Measurements from ENCODE around the gene ACOXL.

The ACOXL gene

GRCh38 chr2:111037128-111037527, 304.8 kb downstream of the ACOXL start:
- Histone ChIP-seq H3K79me2 (ENCODE audit: control insufficient read depth, insufficient read depth, low read length, poor library complexity) (no peaks in the 10 kb centered on the region), H2BK12ac (ENCODE audit: low read length) (no peak overlapping the region), H4K8ac (ENCODE audit: low read depth, low read length) (no peak overlapping the region), H3K4me3 (ENCODE audit: low read depth, low read length) (no peak overlapping the region), H3K23ac (ENCODE audit: low read length) (no peak overlapping the region), H3K9me3 (ENCODE audit: insufficient read depth, low read depth, low read length) (no peaks in the 10 kb centered on the region), H3K79me1 (ENCODE audit: low read length) (peaks cover 2% of the 10 kb centered on the region), H3K18ac (ENCODE audit: low read length) (no peak overlapping the region), H3K4ac (ENCODE audit: low read depth, low read length) (no peak overlapping the region), H2BK120ac (ENCODE audit: insufficient read depth, low read length, poor library complexity) (no peak overlapping the region), H4K91ac (ENCODE audit: low read depth, low read length) (no peak overlapping the region), H3K27ac (ENCODE audit: low read depth, low read length) (no peak overlapping the region), H3K14ac (ENCODE audit: low read length) (no peak overlapping the region), H3K9ac (ENCODE audit: low read length) (no peak overlapping the region), H2AFZ (ENCODE audit: insufficient read depth, low read length, poor library complexity) (no peak overlapping the region), H2BK5ac (ENCODE audit: low read depth, low read length, poor library complexity) (no peak overlapping the region), H4K12ac (ENCODE audit: low read depth, low read length) (no peak overlapping the region), H3K27me3 (ENCODE audit: insufficient read depth, low read length) (no peaks in the 10 kb centered on the region), H3K4me2 (ENCODE audit: low read length) (no peak overlapping the region), H3K36me3 (ENCODE audit: control insufficient read depth in 1 of 2, insufficient read depth in 2 of 2, low read length in 2 of 2) (no peaks in the 10 kb centered on the region), H3K4me1 (ENCODE audit: control insufficient read depth in 1 of 2, insufficient read depth in 2 of 2, low read length in 2 of 2) (peaks cover 6% of the 10 kb centered on the region in 2 experiments), H2AK5ac (ENCODE audit: low read length) (no peak overlapping the region)
- WGBS (ENCODE audit: extremely low coverage, insufficient coverage, insufficient read length), result no CpG with 5 or more reads among the region's 3 CpGs
- DNase-seq, result no peak

GRCh38 chr2:111039628-111040383, 307.4 kb downstream of the ACOXL start:
- H3K36me3 ChIP-seq (ENCODE audit: control insufficient read depth in 1 of 2, insufficient read depth in 2 of 2, low read length in 2 of 2), result no peaks in the 10 kb centered on the region
- H3K27ac ChIP-seq (ENCODE audit: low read depth, low read length), result no peak overlapping the region
- no CpG with 5 or more reads among the region's 5 CpGs for WGBS (ENCODE audit: extremely low coverage, insufficient coverage, insufficient read length)
- H3K9ac ChIP-seq (ENCODE audit: low read length), result no peak overlapping the region
- no peaks in the 10 kb centered on the region for H3K27me3 ChIP-seq (ENCODE audit: insufficient read depth, low read length)
- no peaks in the 10 kb centered on the region for H3K9me3 ChIP-seq (ENCODE audit: insufficient read depth, low read depth, low read length)
- no peak overlapping the region for H2AK5ac ChIP-seq (ENCODE audit: low read length)
- no peaks in the 10 kb centered on the region for H3K4me1 ChIP-seq (ENCODE audit: control insufficient read depth in 1 of 2, insufficient read depth in 2 of 2, low read length in 2 of 2)
- H4K8ac ChIP-seq (ENCODE audit: low read depth, low read length), result no peak overlapping the region
- no peak overlapping the region for H2BK120ac ChIP-seq (ENCODE audit: insufficient read depth, low read length, poor library complexity)
- no peak overlapping the region for H4K91ac ChIP-seq (ENCODE audit: low read depth, low read length)
- H4K12ac ChIP-seq (ENCODE audit: low read depth, low read length), result no peak overlapping the region
- no peak overlapping the region for H3K4me2 ChIP-seq (ENCODE audit: low read length)
- H3K79me1 ChIP-seq (ENCODE audit: low read length), result no peaks in the 10 kb centered on the region
- no peak overlapping the region for H3K23ac ChIP-seq (ENCODE audit: low read length)
- no peak overlapping the region for H2BK5ac ChIP-seq (ENCODE audit: low read depth, low read length, poor library complexity)
- DNase-seq, result no peak
- H3K4ac ChIP-seq (ENCODE audit: low read depth, low read length), result no peak overlapping the region
- no peak overlapping the region for H2BK12ac ChIP-seq (ENCODE audit: low read length)
- H3K14ac ChIP-seq (ENCODE audit: low read length), result no peak overlapping the region
- no peak overlapping the region for H3K4me3 ChIP-seq (ENCODE audit: low read depth, low read length)
- no peak overlapping the region for H2AFZ ChIP-seq (ENCODE audit: insufficient read depth, low read length, poor library complexity)
- no peak overlapping the region for H3K18ac ChIP-seq (ENCODE audit: low read length)
- H3K79me2 ChIP-seq (ENCODE audit: control insufficient read depth, insufficient read depth, low read length, poor library complexity), result no peaks in the 10 kb centered on the region

DNA sequence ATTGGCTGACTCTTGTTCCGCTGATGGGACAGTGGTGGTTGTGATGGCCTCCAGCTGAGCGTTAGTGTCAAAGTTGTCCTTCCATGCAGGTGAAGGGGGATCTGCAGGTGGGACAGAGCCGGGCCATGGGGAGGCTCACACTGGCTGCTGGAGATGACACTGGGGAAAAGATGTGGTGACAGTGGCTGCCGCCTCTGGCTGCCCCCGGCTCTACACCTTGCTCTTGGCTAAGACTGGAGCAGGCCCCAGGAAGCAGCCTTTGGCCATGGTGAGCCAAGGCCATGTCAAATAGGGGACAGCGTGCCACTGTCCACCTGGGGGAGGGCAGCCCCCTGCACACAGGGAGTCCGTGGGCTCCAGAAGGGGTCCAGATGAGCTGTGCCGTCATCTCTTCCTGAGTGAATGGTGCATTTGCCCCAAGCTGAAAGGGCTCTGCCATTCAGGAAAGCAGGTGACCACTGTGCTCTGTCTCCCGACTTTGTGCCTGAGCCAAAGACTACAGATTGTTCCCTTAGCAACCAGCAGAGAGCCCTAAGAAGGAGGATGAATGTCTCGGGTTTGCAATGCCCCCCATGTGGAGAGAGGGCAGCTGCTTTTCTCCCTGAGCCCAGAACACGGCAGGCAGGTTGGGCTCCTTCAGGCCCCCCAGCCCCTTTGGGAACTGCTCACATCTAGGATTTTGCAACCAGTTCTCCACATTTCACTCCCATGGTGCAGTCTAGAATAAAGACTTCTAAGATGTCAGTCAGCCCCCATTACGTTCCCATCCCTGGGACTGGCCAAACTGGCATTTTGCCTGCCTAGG, 309.2 kb downstream of the ACOXL start:
- no peak overlapping the region for H4K12ac ChIP-seq (ENCODE audit: low read depth, low read length)

GRCh38 chr2:111042261-111042660, 309.9 kb downstream of the ACOXL start:
- no peak overlapping the region for H3K9ac ChIP-seq (ENCODE audit: low read length)
- no peak overlapping the region for H3K4me3 ChIP-seq (ENCODE audit: low read depth, low read length)
- no CpG with 5 or more reads among the region's 6 CpGs for WGBS (ENCODE audit: extremely low coverage, insufficient coverage, insufficient read length)
- H4K8ac ChIP-seq (ENCODE audit: low read depth, low read length), result no peak overlapping the region
- DNase-seq, result no peak
- H3K79me1 ChIP-seq (ENCODE audit: low read length), result no peaks in the 10 kb centered on the region
- no peak overlapping the region for H3K27ac ChIP-seq (ENCODE audit: low read depth, low read length)
- no peak overlapping the region for H4K12ac ChIP-seq (ENCODE audit: low read depth, low read length)
- H3K23ac ChIP-seq (ENCODE audit: low read length), result no peak overlapping the region
- no peak overlapping the region for H2AFZ ChIP-seq (ENCODE audit: insufficient read depth, low read length, poor library complexity)
- no peak overlapping the region for H3K4ac ChIP-seq (ENCODE audit: low read depth, low read length)
- no peak overlapping the region for H2AK5ac ChIP-seq (ENCODE audit: low read length)
- H3K14ac ChIP-seq (ENCODE audit: low read length), result no peak overlapping the region
- no peak overlapping the region for H4K91ac ChIP-seq (ENCODE audit: low read depth, low read length)
- no peak overlapping the region for H2BK12ac ChIP-seq (ENCODE audit: low read length)
- H3K4me1 ChIP-seq (ENCODE audit: control insufficient read depth in 1 of 2, insufficient read depth in 2 of 2, low read length in 2 of 2), result no peaks in the 10 kb centered on the region
- no peaks in the 10 kb centered on the region for H3K9me3 ChIP-seq (ENCODE audit: insufficient read depth, low read depth, low read length)
- no peak overlapping the region for H3K4me2 ChIP-seq (ENCODE audit: low read length)
- H3K79me2 ChIP-seq (ENCODE audit: control insufficient read depth, insufficient read depth, low read length, poor library complexity), result no peaks in the 10 kb centered on the region
- H3K27me3 ChIP-seq (ENCODE audit: insufficient read depth, low read length), result no peaks in the 10 kb centered on the region
- H2BK120ac ChIP-seq (ENCODE audit: insufficient read depth, low read length, poor library complexity), result no peak overlapping the region
- H2BK5ac ChIP-seq (ENCODE audit: low read depth, low read length, poor library complexity), result no peak overlapping the region
- no peak overlapping the region for H3K18ac ChIP-seq (ENCODE audit: low read length)
- H3K36me3 ChIP-seq (ENCODE audit: control insufficient read depth in 1 of 2, insufficient read depth in 2 of 2, low read length in 2 of 2), result no peaks in the 10 kb centered on the region

More for the DNA sequence above, 309.2 kb downstream of the ACOXL start:
- H4K91ac ChIP-seq (ENCODE audit: low read depth, low read length), result no peak overlapping the region
- H2AFZ ChIP-seq (ENCODE audit: insufficient read depth, low read length, poor library complexity), result no peak overlapping the region
- H3K4me3 ChIP-seq (ENCODE audit: low read depth, low read length), result no peak overlapping the region
- H3K4ac ChIP-seq (ENCODE audit: low read depth, low read length), result no peak overlapping the region
- no peak overlapping the region for H3K9ac ChIP-seq (ENCODE audit: low read length)
- H3K4me1 ChIP-seq (ENCODE audit: control insufficient read depth in 1 of 2, insufficient read depth in 2 of 2, low read length in 2 of 2), result no peaks in the 10 kb centered on the region
- no peak overlapping the region for H4K8ac ChIP-seq (ENCODE audit: low read depth, low read length)
- H3K79me1 ChIP-seq (ENCODE audit: low read length), result no peaks in the 10 kb centered on the region
- no peaks in the 10 kb centered on the region for H3K27me3 ChIP-seq (ENCODE audit: insufficient read depth, low read length)
- DNase-seq, result no peak
- no peak overlapping the region for H3K14ac ChIP-seq (ENCODE audit: low read length)
- H2BK12ac ChIP-seq (ENCODE audit: low read length), result no peak overlapping the region
- H3K79me2 ChIP-seq (ENCODE audit: control insufficient read depth, insufficient read depth, low read length, poor library complexity), result no peaks in the 10 kb centered on the region
- no CpG with 5 or more reads among the region's 12 CpGs for WGBS (ENCODE audit: extremely low coverage, insufficient coverage, insufficient read length)
- H3K27ac ChIP-seq (ENCODE audit: low read depth, low read length), result no peak overlapping the region
- no peak overlapping the region for H2BK120ac ChIP-seq (ENCODE audit: insufficient read depth, low read length, poor library complexity)
- H3K9me3 ChIP-seq (ENCODE audit: insufficient read depth, low read depth, low read length), result no peaks in the 10 kb centered on the region
- H2AK5ac ChIP-seq (ENCODE audit: low read length), result no peak overlapping the region
- no peak overlapping the region for H3K18ac ChIP-seq (ENCODE audit: low read length)
- no peak overlapping the region for H2BK5ac ChIP-seq (ENCODE audit: low read depth, low read length, poor library complexity)
- H3K4me2 ChIP-seq (ENCODE audit: low read length), result no peak overlapping the region
- H3K36me3 ChIP-seq (ENCODE audit: control insufficient read depth in 1 of 2, insufficient read depth in 2 of 2, low read length in 2 of 2), result no peaks in the 10 kb centered on the region
- H3K23ac ChIP-seq (ENCODE audit: low read length), result no peak overlapping the region
